Stimulated activated CD8-positive, alpha-beta memory T cell treated with anti-CD3 and anti-CD28 coated beads, Interleukin-12 subunit alpha, Interleukin-12 subunit beta, amount 100 ng/mL, for 1 hour (primary cell): ENCODE data around the gene CCDC110.
"Not testable (repeated sequence)": the region's sequence is repeated elsewhere in the genome, so short reads cannot be mapped to it uniquely, and the experiment has no call there.

ENCODE experiments used
- DNase-seq: peaks from one replicate; pipeline ENCODE4 v3.0.0-alpha.2; 2020; ENCODE audit warnings: low read depth

Gene CCDC110

GRCh38 chr4:185471235-185472102 lies at the start of gene CCDC110:
Gene CCDC110 (minus strand): TSS chr4:185471733. CDS start chr4:185471683, 50 bp downstream.
- DNase-seq: peak; percentile 81

GRCh38 chr4:185520119-185520518 lies 48.6 kb upstream of the CCDC110 start:
- DNase-seq: no peak

DNA sequence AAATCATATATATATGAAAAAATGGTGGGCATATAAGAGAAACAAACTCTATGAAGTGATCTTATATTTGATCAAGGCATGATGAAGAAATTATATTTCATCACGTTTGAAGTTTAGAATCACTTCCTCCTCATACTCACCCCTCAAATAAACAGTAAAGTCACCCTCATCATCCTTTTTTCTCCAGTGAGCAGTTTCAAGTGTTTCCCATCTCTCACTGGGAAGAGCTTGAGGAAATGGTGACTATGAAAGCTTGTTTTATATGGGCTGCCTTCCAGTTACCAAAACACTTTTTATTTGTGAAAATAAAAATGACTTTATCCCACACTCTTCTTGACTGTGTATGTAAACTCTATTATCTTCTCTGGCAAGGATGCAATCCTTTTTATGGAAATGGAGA lies 47.0 kb upstream of the CCDC110 start:
- no peak for DNase-seq

DNA sequence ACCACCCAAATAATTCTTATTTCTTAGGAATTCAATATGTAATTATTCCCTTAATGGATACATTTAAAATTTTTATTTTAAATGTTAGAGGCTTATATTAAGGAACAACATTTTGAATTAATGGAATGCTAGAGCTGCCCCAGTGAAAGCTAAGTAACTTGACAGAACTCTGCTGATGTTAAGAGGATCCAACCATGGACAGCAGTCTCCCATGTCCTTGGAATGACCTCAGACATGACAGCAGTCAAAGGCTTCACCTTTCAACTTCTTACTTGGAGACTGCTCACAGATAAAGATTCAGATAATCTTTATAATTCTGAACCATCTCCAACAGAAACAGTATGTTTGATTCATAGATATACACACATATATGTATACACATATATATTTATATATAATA lies 46.5 kb upstream of the CCDC110 start:
- DNase-seq: no peak

- DNase-seq: no peak
These were observed 43.7 kb upstream of the CCDC110 start for GRCh38 chr4:185515248-185515647.

- DNase-seq: no peak
These were observed 42.7 kb upstream of the CCDC110 start for GRCh38 chr4:185514182-185514697.

DNA sequence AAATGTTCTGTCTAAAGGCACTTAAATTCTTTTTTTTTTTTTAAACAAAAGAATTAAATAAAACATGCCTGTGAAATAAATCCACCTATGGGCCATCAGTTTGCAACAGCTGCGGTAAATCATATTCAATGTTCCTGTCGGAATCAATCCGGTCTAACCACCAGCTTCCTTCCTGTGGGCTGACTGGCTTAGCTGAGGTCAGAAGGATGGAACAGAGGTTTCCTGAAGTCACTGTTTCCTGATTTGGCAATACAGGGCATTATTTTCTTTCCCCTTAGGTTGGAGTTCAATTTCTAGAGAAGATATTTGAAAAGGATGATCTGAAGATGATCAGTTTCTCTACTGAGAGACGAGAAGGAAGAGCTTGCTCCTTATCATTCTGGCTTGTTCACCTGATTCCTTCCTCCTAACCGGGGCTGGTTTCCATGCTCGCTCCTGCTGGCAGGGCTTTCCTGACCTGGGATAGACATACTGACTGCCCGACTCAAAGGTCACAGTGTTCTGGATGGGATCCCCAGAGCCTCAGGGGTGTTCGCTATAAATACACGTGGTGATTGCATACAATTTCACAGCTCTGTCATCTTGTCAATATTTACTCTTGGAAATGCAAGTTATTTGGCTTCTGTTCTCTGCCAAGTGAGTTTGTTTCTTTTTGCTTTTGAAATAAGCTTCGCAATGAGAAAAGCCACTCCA lies 42.1 kb upstream of the CCDC110 start:
- no peak for DNase-seq

DNA sequence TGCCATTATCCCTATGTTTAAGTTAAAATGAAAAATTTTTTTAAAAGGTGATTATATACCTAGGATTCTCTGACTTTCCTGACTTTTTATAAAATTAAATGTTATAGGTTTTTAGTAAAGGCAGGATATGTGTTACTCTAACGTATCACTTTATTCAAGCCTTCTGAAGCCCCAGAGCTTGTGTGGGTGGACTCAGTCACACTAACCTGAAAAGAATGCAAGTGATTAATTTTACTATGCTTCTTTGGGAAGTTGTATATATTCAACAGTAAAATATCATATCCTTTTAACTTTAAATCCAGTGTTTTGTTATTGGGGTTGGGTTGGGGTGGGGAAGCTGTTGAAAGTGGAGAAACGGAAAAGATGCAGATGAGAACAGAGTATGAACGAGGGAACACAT lies 41.0 kb upstream of the CCDC110 start:
- no peak for DNase-seq

DNA sequence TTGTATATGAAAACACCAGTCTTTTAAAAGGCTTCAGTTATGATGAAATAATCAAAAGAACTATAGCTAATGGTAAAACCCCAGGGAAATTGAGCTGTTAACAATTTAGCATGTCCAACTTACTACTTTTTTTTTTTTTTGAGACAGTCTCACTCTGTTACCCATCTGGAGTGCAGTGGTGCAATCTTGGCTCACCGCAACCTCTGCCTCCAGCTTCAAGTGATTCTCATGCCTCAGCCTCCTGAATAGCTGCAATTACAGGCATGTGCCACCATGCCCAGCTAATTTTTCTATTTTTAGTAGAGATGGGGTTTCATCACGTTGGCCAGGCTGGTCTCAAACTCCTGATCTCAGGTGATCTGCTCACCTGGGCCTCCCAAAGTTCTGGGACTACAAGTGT lies 39.7 kb upstream of the CCDC110 start:
- DNase-seq: not testable (repeated sequence)

DNA sequence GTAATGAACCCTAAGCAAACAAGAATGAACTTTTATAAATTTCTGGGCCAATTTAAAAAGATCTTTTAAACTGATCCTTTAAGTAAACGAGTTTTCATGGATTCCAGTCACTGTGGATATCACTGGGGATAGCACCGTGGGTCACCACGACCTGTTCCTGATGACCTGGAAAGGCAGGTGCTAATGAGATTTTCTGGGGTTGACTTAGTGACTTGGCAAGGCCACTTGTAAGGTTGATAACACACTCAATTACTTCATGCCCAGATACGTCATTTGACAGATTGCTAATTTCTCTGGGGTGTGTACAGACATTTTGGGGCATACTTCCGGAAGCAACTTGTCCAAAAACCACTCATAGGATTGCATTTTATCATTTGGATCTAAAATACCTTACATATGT lies 39.3 kb upstream of the CCDC110 start:
- no peak for DNase-seq

GRCh38 chr4:185508181-185508580 lies 36.6 kb upstream of the CCDC110 start:
- DNase-seq: no peak

GRCh38 chr4:185506422-185506821 lies 34.9 kb upstream of the CCDC110 start:
- DNase-seq: no peak

DNA sequence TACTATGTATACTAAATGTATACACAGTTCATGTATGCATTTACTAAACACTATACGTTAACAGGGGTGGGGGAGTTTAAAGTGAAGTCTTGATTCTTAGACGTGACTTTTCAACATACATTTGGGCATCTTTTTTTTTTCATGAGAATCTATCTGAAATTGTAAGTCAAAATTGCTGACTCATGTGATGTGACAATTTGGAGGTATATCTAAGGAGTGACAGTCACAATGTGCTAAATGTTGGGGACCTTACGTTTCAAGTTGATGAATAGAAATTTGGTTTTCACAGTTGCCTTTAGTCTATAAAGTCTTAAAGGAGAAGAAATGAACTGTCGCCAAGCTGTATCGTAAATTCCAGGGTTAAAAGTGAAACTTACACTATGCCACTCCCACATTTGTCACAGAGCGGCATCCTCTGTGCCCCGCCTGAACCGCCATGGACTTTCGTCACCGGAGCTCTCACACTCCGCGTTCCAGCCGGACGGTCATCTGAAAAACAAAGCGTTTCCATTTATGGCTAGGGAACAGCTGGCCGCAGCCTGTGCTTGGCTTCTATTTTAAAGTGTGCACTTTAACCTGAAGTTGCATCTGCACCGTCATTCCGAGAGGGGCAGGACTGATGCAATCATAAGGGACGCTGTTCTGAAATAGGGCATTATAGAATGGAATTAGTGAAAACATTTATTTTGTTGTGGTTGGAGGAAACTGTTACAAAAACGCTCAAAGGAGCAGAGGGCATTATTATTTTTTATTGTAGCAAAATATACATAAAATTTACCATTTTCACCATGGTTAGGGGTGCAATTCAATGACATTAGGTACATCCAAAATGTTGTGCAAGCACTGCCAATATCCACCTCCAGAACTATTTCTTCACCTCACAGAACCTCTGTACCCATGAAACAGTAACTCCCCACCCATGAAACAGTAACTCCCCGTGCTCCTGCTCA lies 32.8 kb upstream of the CCDC110 start:
- DNase-seq: no peak

- no peak for DNase-seq
These were observed 30.9 kb upstream of the CCDC110 start for GRCh38 chr4:185502386-185502785.

DNA sequence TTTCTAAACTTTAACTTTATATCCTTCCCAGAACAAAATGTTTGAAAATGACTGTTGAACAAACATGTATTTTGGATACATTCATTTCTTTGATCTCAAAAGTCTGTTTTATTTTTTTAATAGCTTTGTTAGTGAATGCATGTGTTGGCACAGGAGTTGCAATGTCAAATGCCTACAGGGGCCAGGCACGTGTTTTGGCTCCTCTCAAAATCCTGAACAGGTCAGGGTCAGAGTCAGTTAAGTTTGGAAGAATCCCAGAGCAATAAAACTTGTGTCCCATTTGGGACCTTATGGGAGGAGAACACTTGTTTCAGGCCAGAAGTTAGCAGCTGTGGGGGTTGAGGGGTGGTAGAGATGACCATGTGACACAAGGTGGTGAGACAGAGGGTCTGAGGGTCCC lies 29.0 kb upstream of the CCDC110 start:
- DNase-seq: no peak

DNA sequence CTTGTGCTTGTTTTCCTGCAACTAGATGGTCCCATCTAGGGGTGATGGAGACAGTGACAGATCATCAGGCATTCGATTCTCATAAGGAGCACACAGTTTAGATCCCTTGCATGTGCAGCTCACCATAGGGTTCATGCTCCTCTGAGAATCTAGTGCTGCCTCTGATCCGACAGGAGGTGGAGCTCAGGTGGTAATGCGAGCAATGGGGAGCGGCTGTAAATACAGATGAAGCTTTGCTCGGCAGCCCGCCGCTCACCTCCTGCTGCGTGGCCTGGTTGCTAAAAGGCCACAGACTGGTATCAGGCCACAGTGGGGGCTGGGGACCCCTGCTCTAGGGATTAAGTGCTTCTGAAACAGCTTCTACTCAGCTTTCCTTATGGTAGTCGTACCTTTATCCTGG lies 28.5 kb upstream of the CCDC110 start:
- DNase-seq: no peak

DNA sequence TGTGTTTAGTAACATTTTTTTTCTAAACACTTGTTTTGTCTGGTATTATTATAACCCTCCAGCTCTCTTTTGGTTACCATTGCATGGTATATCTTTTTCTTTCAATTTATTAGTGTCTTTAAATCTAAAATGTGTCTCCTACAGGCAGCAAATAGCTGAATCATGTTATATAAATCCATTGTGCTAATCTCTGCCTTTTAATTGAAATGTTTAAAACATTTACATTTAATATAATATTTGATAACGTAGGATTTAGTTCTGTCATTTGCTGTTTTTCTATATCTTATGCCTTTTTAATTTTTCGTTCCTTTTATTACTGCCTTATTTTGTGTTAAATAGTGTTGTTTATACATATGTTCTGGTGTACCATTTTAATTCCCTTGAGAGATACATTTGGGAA lies 17.1 kb upstream of the CCDC110 start:
- DNase-seq: no peak

DNA sequence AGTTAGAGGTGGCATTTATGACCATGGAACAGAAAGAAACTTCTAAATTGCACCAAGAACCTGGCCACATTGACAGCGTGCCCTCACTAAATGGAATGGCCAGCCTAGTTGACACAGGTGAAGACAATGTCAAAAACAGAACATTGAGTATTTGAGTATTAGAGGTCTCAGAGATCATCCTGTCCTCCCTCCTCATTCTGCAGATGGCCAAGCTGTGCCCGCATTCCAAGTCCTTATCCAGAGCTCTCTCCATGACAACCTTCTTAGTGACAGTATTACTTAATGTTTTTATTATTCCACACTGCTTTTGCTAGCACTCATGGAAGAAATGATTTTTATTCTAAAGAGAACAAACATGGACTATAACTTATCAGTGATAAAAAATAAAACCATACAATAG lies 9.9 kb upstream of the CCDC110 start:
- no peak for DNase-seq

GRCh38 chr4:185480016-185480732 lies 8.6 kb upstream of the CCDC110 start:
- no peak for DNase-seq

- no peak for DNase-seq
These were observed 8.0 kb upstream of the CCDC110 start for GRCh38 chr4:185479507-185479971.

GRCh38 chr4:185473247-185473646 lies 1.7 kb upstream of the CCDC110 start:
- no peak for DNase-seq
